HEK293 (cell line): ENCODE results near the gene ARL8B.

Experiments used
- CTCF ChIA-PET: fragments of 350-600 bp; formaldehyde crosslinking; extraction: SDS; loops from one replicate; lab custom pipeline; 2021; ENCODE audit warnings: antibody characterized with exemption; lab: Yijun Ruan, JAX
- POLR2A ChIA-PET: fragments of 300-600 bp; formaldehyde crosslinking; extraction: SDS; loops from one replicate; lab custom pipeline; 2020; ENCODE audit warnings: antibody characterized with exemption, inconsistent platforms; lab: Yijun Ruan, JAX
- H3K27ac ChIP-seq: fragments of 200-500 bp; sonication (Bioruptor generic); 2 replicates; pipeline ENCODE4 v1.5.1; 2014; ENCODE audit warnings: low read depth, low read length, control low read depth, inconsistent platforms; ENCODE audit errors: extremely low read depth
- H3K36me3 ChIP-seq, 2 experiments: fragments of 200-500 bp in 1 of 2; sonication (Bioruptor generic) in 1 of 2; 1 replicate in 1 of 2; 2 replicates in 1 of 2; pipeline ENCODE4 v1.5.1; 2014 to 2017; ENCODE audit warnings: inconsistent platforms in 2 of 2, low read length in 2 of 2; ENCODE audit not compliant: control insufficient read depth in 2 of 2, insufficient read depth in 1 of 2
- H3K4me1 ChIP-seq: fragments of 200-500 bp; sonication (Bioruptor generic); 2 replicates; pipeline ENCODE4 v1.5.1; 2014; ENCODE audit warnings: mild to moderate bottlenecking, low read length, inconsistent platforms; ENCODE audit not compliant: control insufficient read depth, insufficient read depth
- H3K4me3 ChIP-seq: 2 replicates; pipeline ENCODE4 v1.5.1; 2011; ENCODE audit warnings: low read depth, mild to moderate bottlenecking, control low read depth, low read length, moderate library complexity
- H3K9me3 ChIP-seq: fragments of 200-500 bp; sonication (Bioruptor generic); 2 replicates; pipeline ENCODE4 v1.5.1; 2014; ENCODE audit warnings: low read depth, low read length, inconsistent platforms; ENCODE audit not compliant: control insufficient read depth, insufficient read depth
- HOXD13 ChIP-seq: sonication (generic); formaldehyde crosslinking; IDR thresholded peaks from 2 replicates; pipeline ENCODE4 v1.8.0; 2022; ENCODE audit warnings: missing genetic modification reagents, borderline replicate concordance
- INSM2 ChIP-seq: fragments of 450-650 bp; formaldehyde crosslinking; IDR thresholded peaks from 2 replicates; pipeline ENCODE4 v1.5.1; 2016; ENCODE audit warnings: missing biosample characterization, missing genetic modification characterization
- OSR2 ChIP-seq: fragments of 450-650 bp; formaldehyde crosslinking; IDR thresholded peaks from 2 replicates; pipeline ENCODE4 v1.5.1; 2016; ENCODE audit warnings: missing biosample characterization, missing genetic modification characterization
- SP2 ChIP-seq: fragments of 450-650 bp; formaldehyde crosslinking; IDR thresholded peaks from 2 replicates; pipeline ENCODE4 v1.5.1; 2016; ENCODE audit warnings: missing biosample characterization, missing genetic modification characterization
- SP7 ChIP-seq: fragments of 450-650 bp; formaldehyde crosslinking; IDR thresholded peaks from 2 replicates; pipeline ENCODE4 v1.5.1; 2016; ENCODE audit warnings: missing biosample characterization, missing genetic modification characterization
- ZFP3 ChIP-seq: fragments of 450-650 bp; formaldehyde crosslinking; IDR thresholded peaks from 2 replicates; pipeline ENCODE4 v1.5.1; 2016; ENCODE audit warnings: low read depth, missing biosample characterization, missing genetic modification characterization
- ZNF146 ChIP-seq: fragments of 450-650 bp; formaldehyde crosslinking; IDR thresholded peaks from 2 replicates; pipeline ENCODE4 v1.5.1; 2016; ENCODE audit warnings: missing biosample characterization, missing genetic modification characterization
- ZNF16 ChIP-seq: fragments of 450-650 bp; formaldehyde crosslinking; IDR thresholded peaks from 2 replicates; pipeline ENCODE4 v1.5.1; 2016; ENCODE audit warnings: low read depth, missing biosample characterization, missing genetic modification characterization
- ZNF510 ChIP-seq: fragments of 450-650 bp; formaldehyde crosslinking; IDR thresholded peaks from 2 replicates; pipeline ENCODE4 v1.5.1; 2018; ENCODE audit warnings: mild to moderate bottlenecking, missing genetic modification characterization, missing biosample characterization; ENCODE audit not compliant: insufficient replicate concordance
- ZNF626 ChIP-seq: fragments of 450-650 bp; sonication (Bioruptor Pico); formaldehyde crosslinking; IDR thresholded peaks from 2 replicates; pipeline ENCODE4 v1.5.1; 2018; ENCODE audit warnings: missing biosample characterization, missing genetic modification characterization, inconsistent platforms
- ZNF792 ChIP-seq: fragments of 450-650 bp; formaldehyde crosslinking; IDR thresholded peaks from 2 replicates; pipeline ENCODE4 v1.5.1; 2016; ENCODE audit warnings: missing biosample characterization, missing genetic modification characterization
- ZSCAN4 ChIP-seq: fragments of 450-650 bp; formaldehyde crosslinking; IDR thresholded peaks from 2 replicates; pipeline ENCODE4 v1.5.1; 2017; ENCODE audit warnings: missing biosample characterization, missing genetic modification characterization
- ZSCAN5A ChIP-seq: fragments of 450-650 bp; formaldehyde crosslinking; IDR thresholded peaks from 2 replicates; pipeline ENCODE4 v1.5.1; 2016; ENCODE audit warnings: missing biosample characterization, missing genetic modification characterization
- TF ChIP-seq, protein P1 (sequence below): fragments of 450-650 bp; formaldehyde crosslinking; conservative IDR thresholded peaks from 2 replicates; pipeline ENCODE4 v1.5.1; 2016; ENCODE audit warnings: low read depth, missing biosample characterization, missing genetic modification characterization
- TF ChIP-seq, protein P2 (sequence below): fragments of 450-650 bp; formaldehyde crosslinking; IDR thresholded peaks from 2 replicates; pipeline ENCODE4 v1.5.1; 2016; ENCODE audit warnings: missing biosample characterization, missing genetic modification characterization, low read depth
- TF ChIP-seq, protein P3 (sequence below): fragments of 450-650 bp; formaldehyde crosslinking; IDR thresholded peaks from 2 replicates; pipeline ENCODE4 v1.5.1; 2017; ENCODE audit warnings: missing biosample characterization, missing genetic modification characterization
- TF ChIP-seq, protein P4 (sequence below): fragments of 450-650 bp; formaldehyde crosslinking; IDR thresholded peaks from 2 replicates; pipeline ENCODE4 v1.5.1; 2016; ENCODE audit warnings: missing biosample characterization, missing genetic modification characterization

Gene ARL8B

GRCh38 chr3:5149306-5149880, 27.3 kb downstream of the ARL8B start (continued):
- TF ChIP-seq, protein P1, sequence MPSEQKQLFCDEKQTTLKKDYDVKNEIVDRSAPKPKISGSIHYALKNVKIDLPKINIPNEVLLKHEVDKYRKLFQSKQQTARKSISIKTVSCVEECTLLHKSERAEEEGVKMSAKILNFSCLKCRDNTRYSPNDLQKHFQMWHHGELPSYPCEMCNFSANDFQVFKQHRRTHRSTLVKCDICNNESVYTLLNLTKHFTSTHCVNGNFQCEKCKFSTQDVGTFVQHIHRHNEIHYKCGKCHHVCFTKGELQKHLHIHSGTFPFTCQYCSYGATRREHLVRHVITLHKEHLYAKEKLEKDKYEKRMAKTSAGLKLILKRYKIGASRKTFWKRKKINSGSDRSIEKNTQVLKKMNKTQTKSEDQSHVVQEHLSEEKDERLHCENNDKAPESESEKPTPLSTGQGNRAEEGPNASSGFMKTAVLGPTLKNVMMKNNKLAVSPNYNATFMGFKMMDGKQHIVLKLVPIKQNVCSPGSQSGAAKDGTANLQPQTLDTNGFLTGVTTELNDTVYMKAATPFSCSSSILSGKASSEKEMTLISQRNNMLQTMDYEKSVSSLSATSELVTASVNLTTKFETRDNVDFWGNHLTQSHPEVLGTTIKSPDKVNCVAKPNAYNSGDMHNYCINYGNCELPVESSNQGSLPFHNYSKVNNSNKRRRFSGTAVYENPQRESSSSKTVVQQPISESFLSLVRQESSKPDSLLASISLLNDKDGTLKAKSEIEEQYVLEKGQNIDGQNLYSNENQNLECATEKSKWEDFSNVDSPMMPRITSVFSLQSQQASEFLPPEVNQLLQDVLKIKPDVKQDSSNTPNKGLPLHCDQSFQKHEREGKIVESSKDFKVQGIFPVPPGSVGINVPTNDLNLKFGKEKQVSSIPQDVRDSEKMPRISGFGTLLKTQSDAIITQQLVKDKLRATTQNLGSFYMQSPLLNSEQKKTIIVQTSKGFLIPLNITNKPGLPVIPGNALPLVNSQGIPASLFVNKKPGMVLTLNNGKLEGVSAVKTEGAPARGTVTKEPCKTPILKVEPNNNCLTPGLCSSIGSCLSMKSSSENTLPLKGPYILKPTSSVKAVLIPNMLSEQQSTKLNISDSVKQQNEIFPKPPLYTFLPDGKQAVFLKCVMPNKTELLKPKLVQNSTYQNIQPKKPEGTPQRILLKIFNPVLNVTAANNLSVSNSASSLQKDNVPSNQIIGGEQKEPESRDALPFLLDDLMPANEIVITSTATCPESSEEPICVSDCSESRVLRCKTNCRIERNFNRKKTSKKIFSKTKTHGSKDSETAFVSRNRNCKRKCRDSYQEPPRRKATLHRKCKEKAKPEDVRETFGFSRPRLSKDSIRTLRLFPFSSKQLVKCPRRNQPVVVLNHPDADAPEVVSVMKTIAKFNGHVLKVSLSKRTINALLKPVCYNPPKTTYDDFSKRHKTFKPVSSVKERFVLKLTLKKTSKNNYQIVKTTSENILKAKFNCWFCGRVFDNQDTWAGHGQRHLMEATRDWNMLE (tag by site-specific recombination): no peak
- TF ChIP-seq ZNF16 (tag by site-specific recombination): no peak
- no peak for TF ChIP-seq OSR2
- TF ChIP-seq ZNF792 (tag by site-specific recombination): no peak
- TF ChIP-seq, all 188 proteins: peak for 0

- H3K9me3 ChIP-seq: no peaks in the 10 kb centered on the region
- no peaks in the 10 kb centered on the region for H3K4me1 ChIP-seq
- ChIA-PET POLR2A (no interaction called here), CTCF (interaction anchor here (0.6 to 1.0 kb wide), 4 partner anchors 9 to 442 kb away, joined by 3 read pairs; no protein-coding TSS in a partner anchor)
- H3K36me3 ChIP-seq: no peaks in the 10 kb centered on the region
- TF ChIP-seq ZSCAN5A (no peak), HOXD13 (CRISPR knock-in tag) (no peak), ZNF146 (tag by site-specific recombination) (no peak), ZNF510 (tag by site-specific recombination) (no peak), ZSCAN4 (tag by site-specific recombination) (no peak), SP7 (tag by site-specific recombination) (no peak), ZNF626 (no peak), INSM2 (no peak), ZFP3 (tag by site-specific recombination) (no peak), SP2 (tag by site-specific recombination) (no peak), ZNF16 (tag by site-specific recombination) (no peak)
- TF ChIP-seq, protein P2, sequence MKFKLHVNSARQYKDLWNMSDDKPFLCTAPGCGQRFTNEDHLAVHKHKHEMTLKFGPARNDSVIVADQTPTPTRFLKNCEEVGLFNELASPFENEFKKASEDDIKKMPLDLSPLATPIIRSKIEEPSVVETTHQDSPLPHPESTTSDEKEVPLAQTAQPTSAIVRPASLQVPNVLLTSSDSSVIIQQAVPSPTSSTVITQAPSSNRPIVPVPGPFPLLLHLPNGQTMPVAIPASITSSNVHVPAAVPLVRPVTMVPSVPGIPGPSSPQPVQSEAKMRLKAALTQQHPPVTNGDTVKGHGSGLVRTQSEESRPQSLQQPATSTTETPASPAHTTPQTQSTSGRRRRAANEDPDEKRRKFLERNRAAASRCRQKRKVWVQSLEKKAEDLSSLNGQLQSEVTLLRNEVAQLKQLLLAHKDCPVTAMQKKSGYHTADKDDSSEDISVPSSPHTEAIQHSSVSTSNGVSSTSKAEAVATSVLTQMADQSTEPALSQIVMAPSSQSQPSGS (tag by site-specific recombination): no peak
- TF ChIP-seq, protein P3, sequence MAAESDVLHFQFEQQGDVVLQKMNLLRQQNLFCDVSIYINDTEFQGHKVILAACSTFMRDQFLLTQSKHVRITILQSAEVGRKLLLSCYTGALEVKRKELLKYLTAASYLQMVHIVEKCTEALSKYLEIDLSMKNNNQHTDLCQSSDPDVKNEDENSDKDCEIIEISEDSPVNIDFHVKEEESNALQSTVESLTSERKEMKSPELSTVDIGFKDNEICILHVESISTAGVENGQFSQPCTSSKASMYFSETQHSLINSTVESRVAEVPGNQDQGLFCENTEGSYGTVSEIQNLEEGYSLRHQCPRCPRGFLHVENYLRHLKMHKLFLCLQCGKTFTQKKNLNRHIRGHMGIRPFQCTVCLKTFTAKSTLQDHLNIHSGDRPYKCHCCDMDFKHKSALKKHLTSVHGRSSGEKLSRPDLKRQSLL: no peak
- TF ChIP-seq, protein P4, sequence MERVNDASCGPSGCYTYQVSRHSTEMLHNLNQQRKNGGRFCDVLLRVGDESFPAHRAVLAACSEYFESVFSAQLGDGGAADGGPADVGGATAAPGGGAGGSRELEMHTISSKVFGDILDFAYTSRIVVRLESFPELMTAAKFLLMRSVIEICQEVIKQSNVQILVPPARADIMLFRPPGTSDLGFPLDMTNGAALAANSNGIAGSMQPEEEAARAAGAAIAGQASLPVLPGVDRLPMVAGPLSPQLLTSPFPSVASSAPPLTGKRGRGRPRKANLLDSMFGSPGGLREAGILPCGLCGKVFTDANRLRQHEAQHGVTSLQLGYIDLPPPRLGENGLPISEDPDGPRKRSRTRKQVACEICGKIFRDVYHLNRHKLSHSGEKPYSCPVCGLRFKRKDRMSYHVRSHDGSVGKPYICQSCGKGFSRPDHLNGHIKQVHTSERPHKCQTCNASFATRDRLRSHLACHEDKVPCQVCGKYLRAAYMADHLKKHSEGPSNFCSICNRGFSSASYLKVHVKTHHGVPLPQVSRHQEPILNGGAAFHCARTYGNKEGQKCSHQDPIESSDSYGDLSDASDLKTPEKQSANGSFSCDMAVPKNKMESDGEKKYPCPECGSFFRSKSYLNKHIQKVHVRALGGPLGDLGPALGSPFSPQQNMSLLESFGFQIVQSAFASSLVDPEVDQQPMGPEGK: no peak
- no peak overlapping the region for H3K27ac ChIP-seq
- no peak overlapping the region for H3K4me3 ChIP-seq
These were observed 29.5 kb downstream of the ARL8B start for GRCh38 chr3:5151586-5151985.
